GM12878 (cell line): ENCODE results near the gene DDX54.

Source experiments
- EP300 ChIP-seq, 2 experiments: fragments of 150-350 bp in 1 of 2; IDR thresholded peaks; 2 replicates each; pipeline ENCODE4 v1.6.1; 2011 to 2012; ENCODE audit warnings: low read depth in 2 of 2, low read length in 2 of 2, borderline replicate concordance in 1 of 2, improper control_type of control experiment in 1 of 2, inconsistent platforms in 1 of 2; ENCODE audit not compliant: control insufficient read depth in 1 of 2
- FOS ChIP-seq: IDR thresholded peaks from 3 replicates; pipeline ENCODE4 v1.6.1; 2011; ENCODE audit warnings: borderline replicate concordance; ENCODE audit not compliant: insufficient read length; ENCODE audit errors: extremely low read depth
- MXI1 ChIP-seq: fragments of 150-350 bp; IDR thresholded peaks from 2 replicates; pipeline ENCODE4 v1.6.1; 2011; ENCODE audit warnings: low read depth, mild to moderate bottlenecking, inconsistent platforms, low read length, improper control_type of control experiment

GRCh38 chr12:113143959-113144358 is 41.3 kb downstream of the DDX54 start:
- TF ChIP-seq FOS = no peak
- TF ChIP-seq MXI1 = no peak
- TF ChIP-seq EP300 (IDR thresholded peaks at IDR 0.05; ENCODE audit: borderline replicate concordance in 1 of 2, control insufficient read depth in 1 of 2, low read depth in 2 of 2, low read length in 2 of 2) = no peak
